GM23338 (cell line): Measurements from ENCODE around the gene TMEM236.

Source experiments
- CREB1 ChIP-seq: fragments of 250-450 bp; sonication (Bioruptor Pico); IDR thresholded peaks from 2 replicates; pipeline ENCODE4 v1.5.0; 2020; ENCODE audit warnings: low read depth, mild to moderate bottlenecking, moderate library complexity
- ETS1 ChIP-seq: IDR thresholded peaks from 2 replicates; pipeline ENCODE4 v1.6.1; 2016; ENCODE audit warnings: antibody characterized with exemption
- EZH2 ChIP-seq: fragments of 200-600 bp; sonication (generic); IDR thresholded peaks from one replicate; pipeline ENCODE4 v1.8.0; 2017; ENCODE audit warnings: antibody characterized with exemption, mild to moderate bottlenecking, low read depth; ENCODE audit not compliant: unreplicated experiment
- EZH2phosphoT487 ChIP-seq: fragments of 200-600 bp; sonication (generic); IDR thresholded peaks from one replicate; pipeline ENCODE4 v1.8.1; 2018; ENCODE audit warnings: antibody characterized with exemption; ENCODE audit not compliant: unreplicated experiment
- JUNB ChIP-seq: IDR thresholded peaks from one replicate; pipeline ENCODE4 v1.6.1; 2016; ENCODE audit warnings: antibody characterized with exemption; ENCODE audit not compliant: unreplicated experiment
- NANOG ChIP-seq: IDR thresholded peaks from 2 replicates; pipeline ENCODE4 v1.6.1; 2016; ENCODE audit warnings: antibody characterized with exemption, borderline replicate concordance
- POLR2AphosphoS5 ChIP-seq: IDR thresholded peaks from 2 replicates; pipeline ENCODE4 v1.6.1; 2016; ENCODE audit warnings: antibody characterized with exemption, low read depth
- REST ChIP-seq: IDR thresholded peaks from one replicate; pipeline ENCODE4 v1.6.1; 2018; ENCODE audit warnings: antibody characterized with exemption; ENCODE audit not compliant: unreplicated experiment
- STAT1 ChIP-seq: IDR thresholded peaks from one replicate; pipeline ENCODE4 v1.6.1; 2016; ENCODE audit warnings: antibody characterized with exemption; ENCODE audit not compliant: unreplicated experiment
- ZNF114 ChIP-seq: fragments of 250-450 bp; sonication (Bioruptor Pico); IDR thresholded peaks from 2 replicates; pipeline ENCODE4 v1.5.0; 2020; ENCODE audit warnings: mild to moderate bottlenecking, moderate library complexity
- ZNF331 ChIP-seq: fragments of 250-450 bp; sonication (Bioruptor Pico); IDR thresholded peaks from 2 replicates; pipeline ENCODE4 v1.5.0; 2020; ENCODE audit warnings: low read depth, mild to moderate bottlenecking, moderate library complexity
- ZNF462 ChIP-seq: fragments of 250-450 bp; sonication (Bioruptor Pico); IDR thresholded peaks from 2 replicates; pipeline ENCODE4 v1.5.0; 2020; ENCODE audit warnings: mild to moderate bottlenecking, moderate library complexity
- TF ChIP-seq, protein P1 (sequence below), 2 experiments: fragments of 200-600 bp in 1 of 2; sonication (generic) in 1 of 2; conservative IDR thresholded peaks; 2 replicates each; pipeline versions ENCODE4 v1.5.1 to v1.6.1; 2016 to 2017; ENCODE audit warnings: antibody characterized with exemption in 2 of 2, low read depth in 2 of 2, mild to moderate bottlenecking in 2 of 2, moderate library complexity in 1 of 2

DNA sequence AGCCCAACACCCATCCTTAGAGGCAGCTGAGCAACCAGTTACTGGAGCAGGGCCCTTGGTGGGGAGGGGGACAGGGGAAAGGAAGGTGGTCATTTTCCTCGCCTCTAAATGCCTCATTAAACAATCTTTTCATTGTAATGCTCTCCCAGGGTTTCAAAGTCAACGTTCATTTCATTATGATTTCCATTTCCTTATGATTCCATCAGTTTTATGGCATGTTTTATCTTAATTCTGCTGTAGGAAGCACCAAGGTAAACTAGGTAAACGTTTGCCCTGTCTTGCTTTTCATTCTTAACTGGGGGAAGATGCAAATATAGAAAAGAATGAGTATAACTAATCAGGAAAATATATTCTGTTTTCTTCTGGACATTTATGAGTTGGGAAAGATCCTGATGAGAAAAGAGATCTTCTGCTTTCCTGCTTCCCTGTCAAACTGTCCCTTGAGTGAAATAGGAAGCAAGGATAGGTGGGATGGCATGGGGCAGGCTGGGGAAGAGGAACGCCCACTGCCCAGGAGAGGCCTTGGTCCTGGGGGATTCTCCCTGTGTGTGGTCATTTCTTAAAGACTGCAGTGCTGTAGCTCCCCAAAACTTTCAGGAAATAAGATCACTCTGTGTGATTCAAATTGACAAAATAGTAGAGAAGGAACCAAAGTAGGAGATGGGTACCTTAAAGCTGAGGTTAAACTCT lies 20.5 kb upstream of the TMEM236 start:
- TF ChIP-seq JUNB: no peak
- TF ChIP-seq, protein P1, sequence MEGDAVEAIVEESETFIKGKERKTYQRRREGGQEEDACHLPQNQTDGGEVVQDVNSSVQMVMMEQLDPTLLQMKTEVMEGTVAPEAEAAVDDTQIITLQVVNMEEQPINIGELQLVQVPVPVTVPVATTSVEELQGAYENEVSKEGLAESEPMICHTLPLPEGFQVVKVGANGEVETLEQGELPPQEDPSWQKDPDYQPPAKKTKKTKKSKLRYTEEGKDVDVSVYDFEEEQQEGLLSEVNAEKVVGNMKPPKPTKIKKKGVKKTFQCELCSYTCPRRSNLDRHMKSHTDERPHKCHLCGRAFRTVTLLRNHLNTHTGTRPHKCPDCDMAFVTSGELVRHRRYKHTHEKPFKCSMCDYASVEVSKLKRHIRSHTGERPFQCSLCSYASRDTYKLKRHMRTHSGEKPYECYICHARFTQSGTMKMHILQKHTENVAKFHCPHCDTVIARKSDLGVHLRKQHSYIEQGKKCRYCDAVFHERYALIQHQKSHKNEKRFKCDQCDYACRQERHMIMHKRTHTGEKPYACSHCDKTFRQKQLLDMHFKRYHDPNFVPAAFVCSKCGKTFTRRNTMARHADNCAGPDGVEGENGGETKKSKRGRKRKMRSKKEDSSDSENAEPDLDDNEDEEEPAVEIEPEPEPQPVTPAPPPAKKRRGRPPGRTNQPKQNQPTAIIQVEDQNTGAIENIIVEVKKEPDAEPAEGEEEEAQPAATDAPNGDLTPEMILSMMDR (conservative IDR thresholded peaks at IDR 0.05; ENCODE audit: low read depth in 2 of 2): no peak
- no peak for TF ChIP-seq REST
- TF ChIP-seq POLR2AphosphoS5: no peak
- TF ChIP-seq EZH2: no peak
- TF ChIP-seq ZNF114: no peak
- no peak for TF ChIP-seq ETS1
- TF ChIP-seq STAT1: no peak
- TF ChIP-seq CREB1 (CRISPR knock-in tag): no peak
- TF ChIP-seq ZNF331 (CRISPR knock-in tag): no peak
- TF ChIP-seq EZH2phosphoT487: no peak
- TF ChIP-seq ZNF462 (CRISPR knock-in tag): no peak
- TF ChIP-seq NANOG: no peak
